Nucleus accumbens (tissue), 56 donors: ENCODE data around the gene ENPP6.
"Not testable (repeated sequence)": the region's sequence is repeated elsewhere in the genome, so short reads cannot be mapped to it uniquely, and the experiment has no call there.

Experiments used
- DNase-seq, 56 donors: peaks; one replicate each; lab custom pipeline; 2025; lab: John Stamatoyannopoulos, UW

Gene ENPP6

GRCh38 chr4:184238072-184238745 lies 20.5 kb upstream of the ENPP6 start:
- no peak for DNase-seq

GRCh38 chr4:184237612-184238011 lies 19.9 kb upstream of the ENPP6 start:
- DNase-seq, result no peak

GRCh38 chr4:184235526-184235925 lies 17.9 kb upstream of the ENPP6 start:
- no peak for DNase-seq

- DNase-seq, result no peak
Observed at GRCh38 chr4:184234155-184234554, 16.5 kb upstream of the ENPP6 start.

GRCh38 chr4:184232975-184233374 lies 15.3 kb upstream of the ENPP6 start:
- no peak for DNase-seq

- no peak for DNase-seq
Observed at GRCh38 chr4:184232202-184232601, 14.5 kb upstream of the ENPP6 start.

- DNase-seq, result no peak
Observed at GRCh38 chr4:184231573-184231972, 13.9 kb upstream of the ENPP6 start.

GRCh38 chr4:184228056-184228705 lies 10.5 kb upstream of the ENPP6 start:
- DNase-seq, result no peak

GRCh38 chr4:184216515-184216914 lies 1.2 kb downstream of the ENPP6 start:
- peak in 1 of 56 donors; percentile 30 for DNase-seq

GRCh38 chr4:184215709-184216328 lies 1.9 kb downstream of the ENPP6 start:
- DNase-seq, result peak in 28 of 56 donors; percentile 4 to 58 (median 24)

GRCh38 chr4:184214931-184215330 lies 2.7 kb downstream of the ENPP6 start:
- DNase-seq, result no peak

GRCh38 chr4:184207734-184208607 lies 9.7 kb downstream of the ENPP6 start:
- DNase-seq, result not testable (repeated sequence)

- no peak for DNase-seq
Observed at GRCh38 chr4:184205243-184205642, 12.4 kb downstream of the ENPP6 start.

GRCh38 chr4:184203300-184203699 lies 14.4 kb downstream of the ENPP6 start:
- no peak for DNase-seq

GRCh38 chr4:184201179-184201578 lies 16.5 kb downstream of the ENPP6 start:
- no peak for DNase-seq

GRCh38 chr4:184200296-184200695 lies 17.4 kb downstream of the ENPP6 start:
- no peak for DNase-seq

GRCh38 chr4:184199780-184200179 lies 17.9 kb downstream of the ENPP6 start:
- no peak for DNase-seq

- DNase-seq, result peak in 1 of 56 donors; percentile 40
Observed at GRCh38 chr4:184198190-184198589, 19.5 kb downstream of the ENPP6 start.

- DNase-seq, result no peak
Observed at GRCh38 chr4:184197536-184198082, 20.1 kb downstream of the ENPP6 start.

GRCh38 chr4:184196730-184197385 lies 20.8 kb downstream of the ENPP6 start:
- DNase-seq, result no peak
